HEK293 (cell line): Measurements from ENCODE around the gene NUSAP1.
A peak's percentile ranks its signal among the peaks of the same experiment; 100 is the strongest.

Source experiments
- CTCF ChIA-PET: fragments of 350-600 bp; formaldehyde crosslinking; extraction: SDS; loops from one replicate; lab custom pipeline; 2021; ENCODE audit warnings: antibody characterized with exemption; lab: Yijun Ruan, JAX
- POLR2A ChIA-PET: fragments of 300-600 bp; formaldehyde crosslinking; extraction: SDS; loops from one replicate; lab custom pipeline; 2020; ENCODE audit warnings: antibody characterized with exemption, inconsistent platforms; lab: Yijun Ruan, JAX
- H3K27ac ChIP-seq: fragments of 200-500 bp; sonication (Bioruptor generic); 2 replicates; pipeline ENCODE4 v1.5.1; 2014; ENCODE audit warnings: low read depth, low read length, control low read depth, inconsistent platforms; ENCODE audit errors: extremely low read depth
- H3K36me3 ChIP-seq, 2 experiments: fragments of 200-500 bp in 1 of 2; sonication (Bioruptor generic) in 1 of 2; 1 replicate in 1 of 2; 2 replicates in 1 of 2; pipeline ENCODE4 v1.5.1; 2014 to 2017; ENCODE audit warnings: inconsistent platforms in 2 of 2, low read length in 2 of 2; ENCODE audit not compliant: control insufficient read depth in 2 of 2, insufficient read depth in 1 of 2
- H3K4me1 ChIP-seq: fragments of 200-500 bp; sonication (Bioruptor generic); 2 replicates; pipeline ENCODE4 v1.5.1; 2014; ENCODE audit warnings: mild to moderate bottlenecking, low read length, inconsistent platforms; ENCODE audit not compliant: control insufficient read depth, insufficient read depth
- H3K4me3 ChIP-seq: 2 replicates; pipeline ENCODE4 v1.5.1; 2011; ENCODE audit warnings: low read depth, mild to moderate bottlenecking, control low read depth, low read length, moderate library complexity
- H3K9me3 ChIP-seq: fragments of 200-500 bp; sonication (Bioruptor generic); 2 replicates; pipeline ENCODE4 v1.5.1; 2014; ENCODE audit warnings: low read depth, low read length, inconsistent platforms; ENCODE audit not compliant: control insufficient read depth, insufficient read depth
- SCRT2 ChIP-seq: fragments of 450-650 bp; formaldehyde crosslinking; IDR thresholded peaks from 2 replicates; pipeline ENCODE4 v1.5.1; 2016; ENCODE audit warnings: missing biosample characterization, missing genetic modification characterization
- ZBTB1 ChIP-seq: fragments of 450-650 bp; formaldehyde crosslinking; IDR thresholded peaks from 2 replicates; pipeline ENCODE4 v1.5.1; 2016; ENCODE audit warnings: missing biosample characterization, missing genetic modification characterization
- ZBTB48 ChIP-seq: fragments of 450-650 bp; formaldehyde crosslinking; IDR thresholded peaks from 2 replicates; pipeline ENCODE4 v1.5.1; 2016; ENCODE audit warnings: missing biosample characterization, missing genetic modification characterization
- ZNF114 ChIP-seq: fragments of 450-650 bp; formaldehyde crosslinking; IDR thresholded peaks from 2 replicates; pipeline ENCODE4 v1.5.0; 2017; ENCODE audit warnings: missing biosample characterization, missing genetic modification characterization
- ZNF202 ChIP-seq: fragments of 450-650 bp; formaldehyde crosslinking; IDR thresholded peaks from 2 replicates; pipeline ENCODE4 v1.5.1; 2016; ENCODE audit warnings: missing biosample characterization, missing genetic modification characterization, borderline replicate concordance
- ZNF239 ChIP-seq: fragments of 450-650 bp; formaldehyde crosslinking; IDR thresholded peaks from 2 replicates; pipeline ENCODE4 v1.5.1; 2016; ENCODE audit warnings: missing biosample characterization, missing genetic modification characterization
- ZNF335 ChIP-seq: fragments of 450-650 bp; formaldehyde crosslinking; conservative IDR thresholded peaks from 2 replicates; pipeline ENCODE4 v1.5.1; 2016; ENCODE audit warnings: missing biosample characterization, missing genetic modification characterization
- ZNF510 ChIP-seq: fragments of 450-650 bp; formaldehyde crosslinking; IDR thresholded peaks from 2 replicates; pipeline ENCODE4 v1.5.1; 2018; ENCODE audit warnings: mild to moderate bottlenecking, missing genetic modification characterization, missing biosample characterization; ENCODE audit not compliant: insufficient replicate concordance
- ZNF600 ChIP-seq: fragments of 450-650 bp; formaldehyde crosslinking; IDR thresholded peaks from 2 replicates; pipeline ENCODE4 v1.5.1; 2016; ENCODE audit warnings: missing biosample characterization, missing genetic modification characterization
- ZNF664 ChIP-seq: fragments of 450-650 bp; formaldehyde crosslinking; IDR thresholded peaks from 2 replicates; pipeline ENCODE4 v1.5.1; 2016; ENCODE audit warnings: missing biosample characterization, missing genetic modification characterization
- ZNF747 ChIP-seq: fragments of 450-650 bp; formaldehyde crosslinking; IDR thresholded peaks from 2 replicates; pipeline ENCODE4 v1.5.1; 2016; ENCODE audit warnings: missing biosample characterization, missing genetic modification characterization
- ZSCAN30 ChIP-seq: fragments of 450-650 bp; IDR thresholded peaks from 2 replicates; pipeline ENCODE4 v1.5.1; 2018; ENCODE audit warnings: missing biosample characterization, mild to moderate bottlenecking, missing genetic modification characterization, moderate library complexity
- ZXDB ChIP-seq: fragments of 450-650 bp; formaldehyde crosslinking; IDR thresholded peaks from 2 replicates; pipeline ENCODE4 v1.5.1; 2016; ENCODE audit warnings: missing biosample characterization, missing genetic modification characterization
- TF ChIP-seq, protein P1 (sequence below): fragments of 450-650 bp; formaldehyde crosslinking; IDR thresholded peaks from 2 replicates; pipeline ENCODE4 v1.5.1; 2016; ENCODE audit warnings: missing biosample characterization, missing genetic modification characterization
- TF ChIP-seq, protein P2 (sequence below): fragments of 450-650 bp; formaldehyde crosslinking; IDR thresholded peaks from 2 replicates; pipeline ENCODE4 v1.5.1; 2016; ENCODE audit warnings: missing biosample characterization, missing genetic modification characterization
- TF ChIP-seq, protein P3 (sequence below): fragments of 450-650 bp; formaldehyde crosslinking; IDR thresholded peaks from 2 replicates; pipeline ENCODE4 v1.5.1; 2016; ENCODE audit warnings: missing biosample characterization, missing genetic modification characterization
- TF ChIP-seq, protein P4 (sequence below): fragments of 450-650 bp; formaldehyde crosslinking; IDR thresholded peaks from 2 replicates; pipeline ENCODE4 v1.5.1; 2016; ENCODE audit warnings: missing biosample characterization, missing genetic modification characterization, low read depth
- TF ChIP-seq, protein P5 (sequence below): sonication (generic); formaldehyde crosslinking; IDR thresholded peaks from 2 replicates; pipeline ENCODE4 v1.8.1; 2022; ENCODE audit warnings: mild to moderate bottlenecking, moderate library complexity, missing genetic modification reagents

NUSAP1 gene

DNA sequence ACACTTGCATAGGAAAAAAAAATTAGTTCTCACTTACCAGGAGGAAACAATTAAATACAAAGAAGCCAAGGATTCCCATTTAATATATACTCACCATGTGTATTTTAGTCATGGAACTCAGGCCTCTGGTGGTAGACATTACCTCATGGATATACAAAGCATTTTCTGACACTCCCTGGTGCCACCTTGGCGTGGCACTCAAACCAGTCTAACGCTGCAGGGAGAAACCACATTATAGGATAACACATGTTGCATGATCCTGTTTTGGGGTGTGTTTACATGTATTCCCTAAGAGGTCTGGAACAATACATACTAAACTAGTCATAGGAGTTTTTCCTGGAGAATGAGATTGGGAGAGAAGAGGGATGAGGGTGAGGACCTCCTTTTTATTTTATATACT is 78.3 kb downstream of the NUSAP1 start:
- Histone ChIP-seq H3K4me1 (no peaks in the 10 kb centered on the region), H3K36me3 (no peaks in the 10 kb centered on the region), H3K27ac (no peak overlapping the region), H3K9me3 (no peaks in the 10 kb centered on the region), H3K4me3 (no peak overlapping the region)
- ChIA-PET CTCF (interaction anchor here (0.6 kb wide), 1 partner anchor 1882 kb away, joined by 3 read pairs; no protein-coding TSS in a partner anchor), POLR2A (interaction anchor here (0.6 kb wide), 1 partner anchor 133 kb away, joined by 7 read pairs; no protein-coding TSS in a partner anchor)
- TF ChIP-seq ZBTB1 (no peak), SCRT2 (no peak), ZNF239 (tag by site-specific recombination) (no peak), ZNF747 (tag by site-specific recombination) (no peak)
- TF ChIP-seq, protein P1, sequence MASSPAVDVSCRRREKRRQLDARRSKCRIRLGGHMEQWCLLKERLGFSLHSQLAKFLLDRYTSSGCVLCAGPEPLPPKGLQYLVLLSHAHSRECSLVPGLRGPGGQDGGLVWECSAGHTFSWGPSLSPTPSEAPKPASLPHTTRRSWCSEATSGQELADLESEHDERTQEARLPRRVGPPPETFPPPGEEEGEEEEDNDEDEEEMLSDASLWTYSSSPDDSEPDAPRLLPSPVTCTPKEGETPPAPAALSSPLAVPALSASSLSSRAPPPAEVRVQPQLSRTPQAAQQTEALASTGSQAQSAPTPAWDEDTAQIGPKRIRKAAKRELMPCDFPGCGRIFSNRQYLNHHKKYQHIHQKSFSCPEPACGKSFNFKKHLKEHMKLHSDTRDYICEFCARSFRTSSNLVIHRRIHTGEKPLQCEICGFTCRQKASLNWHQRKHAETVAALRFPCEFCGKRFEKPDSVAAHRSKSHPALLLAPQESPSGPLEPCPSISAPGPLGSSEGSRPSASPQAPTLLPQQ: no peak

DNA sequence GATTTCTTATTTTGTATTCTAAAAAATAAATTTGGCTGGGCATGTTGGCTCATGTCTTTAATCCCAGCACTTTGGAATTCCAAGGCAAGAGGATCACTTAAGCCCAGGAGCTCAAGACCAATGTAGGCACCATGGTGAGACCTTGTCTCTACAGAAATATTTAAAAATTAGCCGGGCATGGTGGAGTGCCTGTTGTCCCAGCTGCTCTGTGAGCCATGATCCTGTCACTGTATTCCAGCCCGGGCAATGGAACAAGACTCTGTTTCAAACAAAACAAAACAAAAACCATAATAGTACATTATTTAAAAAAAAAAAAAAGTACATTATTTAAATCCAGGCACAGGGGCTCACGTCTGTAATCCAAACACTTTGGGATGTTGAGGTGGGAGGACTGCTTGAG is 78.8 kb downstream of the NUSAP1 start:
- no peaks in the 10 kb centered on the region for H3K36me3 ChIP-seq
- TF ChIP-seq ZSCAN30 (tag by site-specific recombination) (no peak), ZNF664 (tag by site-specific recombination) (peak; percentile 87)
- TF ChIP-seq, all 188 proteins: peak for 1
- no peaks in the 10 kb centered on the region for H3K9me3 ChIP-seq
- H3K4me3 ChIP-seq: no peak overlapping the region
- ChIA-PET POLR2A (no interaction called here), CTCF (no interaction called here)
- no peak overlapping the region for H3K27ac ChIP-seq
- no peaks in the 10 kb centered on the region for H3K4me1 ChIP-seq

DNA sequence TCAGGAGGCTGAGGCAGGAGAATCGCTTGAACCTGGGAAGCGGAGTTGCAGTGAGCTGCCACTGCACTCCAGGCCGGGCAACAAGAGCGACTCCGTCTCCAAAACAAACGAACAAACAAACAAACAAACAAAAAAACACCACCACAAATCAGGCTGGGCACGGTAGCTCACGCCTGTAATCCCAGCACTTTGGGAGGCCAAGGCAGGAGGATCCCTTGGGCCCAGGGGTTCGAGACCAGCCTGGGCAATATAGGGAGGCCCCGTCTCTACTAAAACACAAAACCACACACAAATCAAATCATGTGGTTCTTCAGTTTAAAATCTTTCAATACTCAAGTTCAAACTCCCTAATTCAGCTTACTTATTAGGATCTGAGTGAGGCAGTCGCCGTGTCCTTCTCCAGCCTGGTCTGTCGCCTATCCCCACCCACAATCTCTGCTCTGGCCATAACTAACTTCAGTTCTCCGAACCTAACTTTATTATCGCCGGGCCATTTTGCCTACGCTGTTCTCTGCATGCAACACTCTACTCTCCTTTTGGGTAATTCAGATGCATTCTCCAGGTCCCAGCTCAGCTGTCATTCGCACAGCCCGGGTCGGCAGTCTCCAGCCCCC is 83.6 kb downstream of the NUSAP1 start:
- Histone ChIP-seq H3K4me1 (0 out of 2 replicates have a peak, but pooled peaks cover 4% of the 10 kb centered on the region), H3K36me3 (no peaks in the 10 kb centered on the region), H3K27ac (peak overlapping the region; percentile 33; the same call in 1 of the 2 replicates), H3K9me3 (no peaks in the 10 kb centered on the region), H3K4me3 (peak overlapping the region; percentile 59)
- CTCF ChIA-PET: no interaction called here
- TF ChIP-seq, protein P2, sequence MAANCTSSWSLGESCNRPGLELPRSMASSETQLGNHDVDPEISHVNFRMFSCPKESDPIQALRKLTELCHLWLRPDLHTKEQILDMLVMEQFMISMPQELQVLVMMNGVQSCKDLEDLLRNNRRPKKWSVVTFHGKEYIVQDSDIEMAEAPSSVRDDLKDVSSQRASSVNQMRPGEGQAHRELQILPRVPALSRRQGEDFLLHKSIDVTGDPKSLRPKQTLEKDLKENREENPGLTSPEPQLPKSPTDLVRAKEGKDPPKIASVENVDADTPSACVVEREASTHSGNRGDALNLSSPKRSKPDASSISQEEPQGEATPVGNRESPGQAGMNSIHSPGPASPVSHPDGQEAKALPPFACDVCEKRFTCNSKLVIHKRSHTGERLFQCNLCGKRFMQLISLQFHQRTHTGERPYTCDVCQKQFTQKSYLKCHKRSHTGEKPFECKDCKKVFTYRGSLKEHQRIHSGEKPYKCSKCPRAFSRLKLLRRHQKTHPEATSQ: no peak
- TF ChIP-seq ZBTB48 (0 out of 2 replicates have a peak, but pooled peaks have one; percentile 13), ZNF335 (peak; percentile 31)
- POLR2A ChIA-PET: interaction anchor here (0.6 to 0.7 kb wide), 3 partner anchors 11 to 423 kb away, joined by 3 to 5 read pairs (median 4); partner anchors contain the start of gene PLA2G4B

DNA sequence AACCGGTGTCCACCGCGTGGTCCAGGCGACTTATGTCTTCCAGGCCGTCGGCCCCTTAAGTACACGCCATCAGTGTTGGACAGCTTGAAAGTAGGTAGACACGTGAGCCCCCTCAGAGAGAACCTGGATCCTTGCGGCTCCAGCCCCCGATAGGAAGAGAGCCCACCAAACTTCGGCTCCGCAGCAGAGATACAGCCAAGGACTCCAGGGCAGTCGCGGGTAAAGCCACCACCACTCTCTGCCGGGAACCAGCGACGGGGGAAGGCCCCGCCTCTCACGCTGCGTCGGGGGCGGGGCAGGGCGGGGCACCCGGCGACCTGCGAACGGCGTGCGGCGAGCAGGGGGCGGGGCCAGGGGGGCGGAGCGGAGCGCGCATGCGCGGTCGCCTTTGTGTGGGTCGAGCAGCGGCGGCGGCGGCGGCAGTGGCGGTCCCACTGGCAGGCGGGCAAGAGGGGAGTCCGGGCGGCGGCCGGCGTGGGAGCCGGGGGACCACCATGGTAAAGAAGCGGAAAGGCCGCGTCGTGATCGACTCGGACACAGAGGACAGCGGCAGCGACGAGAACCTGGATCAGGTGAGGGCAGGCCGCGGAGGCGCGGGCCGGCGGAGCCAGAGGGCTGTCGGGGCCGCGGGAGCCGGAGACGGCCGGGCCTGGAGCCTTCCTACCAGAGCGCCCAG is 84.2 kb downstream of the NUSAP1 start, which contains the start of gene RTF1:
Gene RTF1, plus strand, starts transcription at position 354 of the 676 bp plus-strand sequence. Its CDS starts 21 bp downstream, at position 375.
- Histone ChIP-seq H3K4me3 (peak within 1 kb of the TSS; percentile 88), H3K9me3 (no peaks in the 10 kb centered on the region), H3K36me3 (no peaks in the 10 kb centered on the region; a peak in 1 of 3 replicates), H3K27ac (peak within 1 kb of the TSS; percentile 78), H3K4me1 (0 out of 2 replicates have a peak, but pooled peaks cover 4% of the 10 kb centered on the region)
- ChIA-PET POLR2A (interaction anchor here (0.6 kb wide), 1 partner anchor 19 kb away, joined by 4 read pairs; no protein-coding TSS in a partner anchor), CTCF (interaction anchor here (0.6 kb wide), 1 partner anchor 15 kb away, joined by 3 read pairs; no protein-coding TSS in a partner anchor)
- TF ChIP-seq ZNF202 (no peak), ZNF510 (no peak), ZBTB1 (no peak), ZXDB (tag by site-specific recombination) (peak; percentile 34; the same call in 1 of the 2 replicates), ZNF600 (tag by site-specific recombination) (peak; percentile 87), ZNF114 (tag by site-specific recombination) (no peak)
- TF ChIP-seq, protein P3, sequence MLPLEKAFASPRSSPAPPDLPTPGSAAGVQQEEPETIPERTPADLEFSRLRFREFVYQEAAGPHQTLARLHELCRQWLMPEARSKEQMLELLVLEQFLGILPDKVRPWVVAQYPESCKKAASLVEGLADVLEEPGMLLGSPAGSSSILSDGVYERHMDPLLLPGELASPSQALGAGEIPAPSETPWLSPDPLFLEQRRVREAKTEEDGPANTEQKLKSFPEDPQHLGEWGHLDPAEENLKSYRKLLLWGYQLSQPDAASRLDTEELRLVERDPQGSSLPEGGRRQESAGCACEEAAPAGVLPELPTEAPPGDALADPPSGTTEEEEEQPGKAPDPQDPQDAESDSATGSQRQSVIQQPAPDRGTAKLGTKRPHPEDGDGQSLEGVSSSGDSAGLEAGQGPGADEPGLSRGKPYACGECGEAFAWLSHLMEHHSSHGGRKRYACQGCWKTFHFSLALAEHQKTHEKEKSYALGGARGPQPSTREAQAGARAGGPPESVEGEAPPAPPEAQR: no peak
- TF ChIP-seq, protein P4, sequence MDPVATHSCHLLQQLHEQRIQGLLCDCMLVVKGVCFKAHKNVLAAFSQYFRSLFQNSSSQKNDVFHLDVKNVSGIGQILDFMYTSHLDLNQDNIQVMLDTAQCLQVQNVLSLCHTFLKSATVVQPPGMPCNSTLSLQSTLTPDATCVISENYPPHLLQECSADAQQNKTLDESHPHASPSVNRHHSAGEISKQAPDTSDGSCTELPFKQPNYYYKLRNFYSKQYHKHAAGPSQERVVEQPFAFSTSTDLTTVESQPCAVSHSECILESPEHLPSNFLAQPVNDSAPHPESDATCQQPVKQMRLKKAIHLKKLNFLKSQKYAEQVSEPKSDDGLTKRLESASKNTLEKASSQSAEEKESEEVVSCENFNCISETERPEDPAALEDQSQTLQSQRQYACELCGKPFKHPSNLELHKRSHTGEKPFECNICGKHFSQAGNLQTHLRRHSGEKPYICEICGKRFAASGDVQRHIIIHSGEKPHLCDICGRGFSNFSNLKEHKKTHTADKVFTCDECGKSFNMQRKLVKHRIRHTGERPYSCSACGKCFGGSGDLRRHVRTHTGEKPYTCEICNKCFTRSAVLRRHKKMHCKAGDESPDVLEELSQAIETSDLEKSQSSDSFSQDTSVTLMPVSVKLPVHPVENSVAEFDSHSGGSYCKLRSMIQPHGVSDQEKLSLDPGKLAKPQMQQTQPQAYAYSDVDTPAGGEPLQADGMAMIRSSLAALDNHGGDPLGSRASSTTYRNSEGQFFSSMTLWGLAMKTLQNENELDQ (tag by site-specific recombination): no peak
- TF ChIP-seq, protein P5, sequence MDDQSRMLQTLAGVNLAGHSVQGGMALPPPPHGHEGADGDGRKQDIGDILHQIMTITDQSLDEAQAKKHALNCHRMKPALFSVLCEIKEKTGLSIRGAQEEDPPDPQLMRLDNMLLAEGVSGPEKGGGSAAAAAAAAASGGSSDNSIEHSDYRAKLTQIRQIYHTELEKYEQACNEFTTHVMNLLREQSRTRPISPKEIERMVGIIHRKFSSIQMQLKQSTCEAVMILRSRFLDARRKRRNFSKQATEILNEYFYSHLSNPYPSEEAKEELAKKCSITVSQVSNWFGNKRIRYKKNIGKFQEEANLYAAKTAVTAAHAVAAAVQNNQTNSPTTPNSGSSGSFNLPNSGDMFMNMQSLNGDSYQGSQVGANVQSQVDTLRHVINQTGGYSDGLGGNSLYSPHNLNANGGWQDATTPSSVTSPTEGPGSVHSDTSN: 0 out of 2 replicates have a peak, but pooled peaks have one; percentile 14
